Loucy (cell line): ENCODE data around the gene FSIP1.

Source experiments
- H2AFZ ChIP-seq: fragments of 200-600 bp; sonication (generic); 2 replicates; pipeline ENCODE4 v1.6.0; 2016; ENCODE audit warnings: antibody characterized with exemption, mild to moderate bottlenecking, low read length, moderate library complexity
- H3F3A ChIP-seq: fragments of 200-600 bp; 2 replicates; pipeline ENCODE4 v1.6.0; 2016; ENCODE audit warnings: antibody characterized with exemption, low read depth, mild to moderate bottlenecking
- H3K27me3 ChIP-seq: fragments of 200-600 bp; sonication (generic); 2 replicates; pipeline ENCODE4 v1.6.1; 2014; ENCODE audit warnings: low read length, mild to moderate bottlenecking; ENCODE audit not compliant: insufficient read depth, poor library complexity, severe bottlenecking
- H3K36me3 ChIP-seq: fragments of 200-600 bp; sonication (generic); 2 replicates; pipeline ENCODE4 v1.6.1; 2016; ENCODE audit warnings: low read length; ENCODE audit not compliant: insufficient read depth
- H3K4me1 ChIP-seq: fragments of 200-600 bp; sonication (generic); 2 replicates; pipeline ENCODE4 v1.5.1; 2014; ENCODE audit warnings: low read length, mild to moderate bottlenecking; ENCODE audit not compliant: insufficient read depth, poor library complexity, severe bottlenecking
- H3K4me2 ChIP-seq: fragments of 200-600 bp; sonication (generic); 2 replicates; pipeline ENCODE4 v1.6.0; 2014; ENCODE audit warnings: antibody characterized with exemption, low read length, low read depth, mild to moderate bottlenecking; ENCODE audit not compliant: poor library complexity, severe bottlenecking
- H3K4me3 ChIP-seq: fragments of 200-600 bp; sonication (generic); 2 replicates; pipeline ENCODE4 v1.5.1; 2014; ENCODE audit warnings: low read length, mild to moderate bottlenecking, mixed read lengths; ENCODE audit not compliant: poor library complexity, severe bottlenecking
- H3K79me2 ChIP-seq: fragments of 200-600 bp; sonication (generic); 2 replicates; pipeline ENCODE4 v1.6.1; 2014; ENCODE audit warnings: low read length; ENCODE audit not compliant: insufficient read depth
- H3K9ac ChIP-seq: fragments of 200-600 bp; sonication (generic); 2 replicates; pipeline ENCODE4 v1.6.0; 2014; ENCODE audit warnings: mild to moderate bottlenecking, low read depth, low read length, moderate library complexity; ENCODE audit not compliant: poor library complexity, severe bottlenecking
- H3K9me2 ChIP-seq: fragments of 200-600 bp; sonication (generic); replicated peaks from 2 replicates; pipeline ENCODE4 v1.6.1; 2016; ENCODE audit warnings: low read depth, low read length, mixed read lengths
- H3K9me3 ChIP-seq: fragments of 200-600 bp; sonication (generic); 2 replicates; pipeline ENCODE4 v1.6.1; 2014; ENCODE audit warnings: mild to moderate bottlenecking, antibody characterized with exemption, low read length, low read depth; ENCODE audit not compliant: insufficient read depth
- H4K20me1 ChIP-seq: fragments of 200-600 bp; sonication (generic); 2 replicates; pipeline ENCODE4 v1.6.0; 2014; ENCODE audit warnings: antibody characterized with exemption, low read length, mild to moderate bottlenecking; ENCODE audit not compliant: insufficient read depth, poor library complexity, severe bottlenecking
- EZH2phosphoT487 ChIP-seq: fragments of 200-600 bp; IDR thresholded peaks from 2 replicates; pipeline ENCODE4 v1.6.1; 2018; ENCODE audit warnings: antibody characterized with exemption, mild to moderate bottlenecking, moderate library complexity, borderline replicate concordance
- TF ChIP-seq, protein P1 (sequence below): fragments of 200-600 bp; sonication (generic); conservative IDR thresholded peaks from 2 replicates; pipeline ENCODE4 v1.5.1; 2014; ENCODE audit warnings: mild to moderate bottlenecking, antibody characterized with exemption, low read length

FSIP1 gene

DNA sequence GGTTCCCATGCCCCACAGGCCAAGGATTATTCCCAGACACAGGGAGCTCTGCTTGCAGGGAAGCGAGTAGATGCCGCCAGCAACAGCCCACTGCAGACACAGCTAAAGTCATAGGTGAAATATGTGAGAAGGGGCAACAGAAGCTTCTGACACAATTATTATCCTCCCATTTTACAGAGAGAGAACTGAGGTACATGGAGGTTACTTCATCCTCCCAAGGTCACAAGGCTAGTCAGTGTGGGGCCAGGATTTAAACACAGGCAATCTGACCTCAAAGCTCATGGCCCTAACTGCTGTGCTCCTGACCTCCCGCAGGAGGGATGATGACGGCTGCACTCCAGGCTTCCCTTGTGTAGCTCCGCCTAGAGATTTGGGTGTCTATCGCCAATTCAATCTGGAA is 15.7 kb upstream of the FSIP1 start:
- Histone ChIP-seq H3K4me2 (no peak overlapping the region), H3K36me3 (no peaks in the 10 kb centered on the region), H4K20me1 (no peaks in the 10 kb centered on the region), H3K4me3 (no peak overlapping the region), H3K9ac (no peak overlapping the region), H3K9me3 (no peaks in the 10 kb centered on the region), H3K4me1 (peaks cover 14% of the 10 kb centered on the region), H3K27me3 (no peaks in the 10 kb centered on the region), H3K79me2 (no peaks in the 10 kb centered on the region), H3K9me2 (no peaks in the 10 kb centered on the region), H3F3A (no peaks in the 10 kb centered on the region), H2AFZ (no peak overlapping the region)
- TF ChIP-seq, protein P1, sequence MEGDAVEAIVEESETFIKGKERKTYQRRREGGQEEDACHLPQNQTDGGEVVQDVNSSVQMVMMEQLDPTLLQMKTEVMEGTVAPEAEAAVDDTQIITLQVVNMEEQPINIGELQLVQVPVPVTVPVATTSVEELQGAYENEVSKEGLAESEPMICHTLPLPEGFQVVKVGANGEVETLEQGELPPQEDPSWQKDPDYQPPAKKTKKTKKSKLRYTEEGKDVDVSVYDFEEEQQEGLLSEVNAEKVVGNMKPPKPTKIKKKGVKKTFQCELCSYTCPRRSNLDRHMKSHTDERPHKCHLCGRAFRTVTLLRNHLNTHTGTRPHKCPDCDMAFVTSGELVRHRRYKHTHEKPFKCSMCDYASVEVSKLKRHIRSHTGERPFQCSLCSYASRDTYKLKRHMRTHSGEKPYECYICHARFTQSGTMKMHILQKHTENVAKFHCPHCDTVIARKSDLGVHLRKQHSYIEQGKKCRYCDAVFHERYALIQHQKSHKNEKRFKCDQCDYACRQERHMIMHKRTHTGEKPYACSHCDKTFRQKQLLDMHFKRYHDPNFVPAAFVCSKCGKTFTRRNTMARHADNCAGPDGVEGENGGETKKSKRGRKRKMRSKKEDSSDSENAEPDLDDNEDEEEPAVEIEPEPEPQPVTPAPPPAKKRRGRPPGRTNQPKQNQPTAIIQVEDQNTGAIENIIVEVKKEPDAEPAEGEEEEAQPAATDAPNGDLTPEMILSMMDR = no peak
- no peak for TF ChIP-seq EZH2phosphoT487

DNA sequence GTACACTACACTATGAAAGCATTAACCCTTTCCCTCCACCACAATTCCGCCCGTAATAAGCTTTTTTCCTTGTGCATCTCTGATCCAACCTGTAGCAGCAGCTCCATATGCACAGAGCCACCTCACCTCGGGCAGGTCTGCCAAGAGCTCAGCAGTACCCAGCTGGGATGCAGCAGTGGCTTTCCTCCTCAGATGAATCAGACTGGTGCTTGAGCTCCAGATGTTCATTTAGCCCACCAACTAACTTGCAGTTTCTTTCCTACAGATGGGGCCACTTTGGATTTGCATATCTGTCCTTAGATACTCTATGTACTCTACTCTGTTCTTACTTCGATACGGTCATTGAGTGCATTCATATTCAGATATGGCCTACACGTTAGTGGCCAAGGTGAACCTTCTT is 14.8 kb upstream of the FSIP1 start:
- TF ChIP-seq, protein P1 = no peak
- TF ChIP-seq EZH2phosphoT487 = no peak
- H3K9me2 ChIP-seq = no peaks in the 10 kb centered on the region
- no peaks in the 10 kb centered on the region for H3K9me3 ChIP-seq
- H3K4me2 ChIP-seq = no peak overlapping the region
- H4K20me1 ChIP-seq = no peaks in the 10 kb centered on the region
- no peaks in the 10 kb centered on the region for H3K79me2 ChIP-seq
- H3F3A ChIP-seq = no peaks in the 10 kb centered on the region
- H3K27me3 ChIP-seq = no peaks in the 10 kb centered on the region
- no peaks in the 10 kb centered on the region for H3K36me3 ChIP-seq
- H3K4me3 ChIP-seq = no peak overlapping the region
- H3K4me1 ChIP-seq = peaks cover 24% of the 10 kb centered on the region
- H2AFZ ChIP-seq = no peak overlapping the region
- no peak overlapping the region for H3K9ac ChIP-seq

DNA sequence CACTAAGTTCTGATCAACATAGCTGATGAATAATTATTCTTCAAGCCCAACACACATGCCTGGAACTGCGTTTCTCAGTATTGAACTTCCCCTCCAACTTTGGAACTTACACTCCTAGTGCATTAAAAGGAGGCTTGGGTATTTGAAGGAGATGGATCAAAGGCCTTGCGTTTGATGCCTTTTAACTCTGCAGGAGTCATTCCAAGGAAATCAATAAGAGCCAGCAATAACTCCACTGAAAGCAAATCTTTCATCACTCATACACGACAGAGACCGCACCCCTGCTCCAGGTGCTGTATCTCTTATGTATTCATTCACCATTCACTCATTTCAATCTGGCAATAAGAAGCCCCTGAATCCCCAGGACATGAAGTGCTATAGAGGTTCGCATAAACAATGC is 14.0 kb upstream of the FSIP1 start:
- no peak overlapping the region for H3K4me3 ChIP-seq
- TF ChIP-seq, protein P1 = no peak
- TF ChIP-seq EZH2phosphoT487 = no peak
- no peaks in the 10 kb centered on the region for H3K79me2 ChIP-seq
- no peaks in the 10 kb centered on the region for H3K9me3 ChIP-seq
- H3K27me3 ChIP-seq = no peaks in the 10 kb centered on the region
- no peak overlapping the region for H3K4me2 ChIP-seq
- H2AFZ ChIP-seq = no peak overlapping the region
- peaks cover 30% of the 10 kb centered on the region for H3K4me1 ChIP-seq
- H3K36me3 ChIP-seq = no peaks in the 10 kb centered on the region
- no peak overlapping the region for H3K9ac ChIP-seq
- no peaks in the 10 kb centered on the region for H3F3A ChIP-seq
- H3K9me2 ChIP-seq = no peaks in the 10 kb centered on the region
- no peaks in the 10 kb centered on the region for H4K20me1 ChIP-seq
